Upper lobe of left lung (tissue), 6 donors: Measurements from ENCODE around the gene APOL6. TPM values are rescaled to one million over a fixed set of nuclear protein-coding genes. Genes with fewer than 3 reads are reported as not detected.

ENCODE experiments used
- ATAC-seq, 2 donors: fragments of 200-7000 bp; cut with Tn5 transposase; one replicate each; pipeline ENCODE4 v1.9.1; 2022; ENCODE audit warnings: mild to moderate bottlenecking in 2 of 2, moderate library complexity in 2 of 2; ENCODE audit not compliant: low FRiP score in 2 of 2
- DNase-seq, 2 donors: peaks; one replicate each; pipeline ENCODE4 v3.0.0-alpha.2; 2019 to 2020
- H3K27ac ChIP-seq, 4 donors: fragments of 200-600 bp; sonication (generic); one replicate each; pipeline ENCODE4 v1.5.1; 2016 to 2019
- H3K27me3 ChIP-seq, 4 donors: fragments of 200-600 bp; sonication (generic); one replicate each; pipeline ENCODE4 v1.5.1; 2017 to 2019
- H3K36me3 ChIP-seq, 4 donors: fragments of 200-600 bp; sonication (generic); one replicate each; pipeline ENCODE4 v1.5.1; 2016 to 2019
- H3K4me1 ChIP-seq, 4 donors: fragments of 200-600 bp; sonication (generic); one replicate each; pipeline ENCODE4 v1.5.1; 2018 to 2019
- H3K4me3 ChIP-seq, 4 donors: fragments of 200-600 bp; sonication (generic); one replicate each; pipeline ENCODE4 v1.5.1; 2017 to 2019; ENCODE audit warnings: mild to moderate bottlenecking in 2 of 4, moderate library complexity in 1 of 4
- H3K9me3 ChIP-seq, 4 donors: fragments of 200-600 bp; sonication (generic); one replicate each; pipeline ENCODE4 v1.5.1; 2018 to 2019
- CTCF ChIP-seq, 6 experiments: fragments of 450-650 bp in 4 of 6; fragments of 200-600 bp in 2 of 6; sonication (generic) in 2 of 6; IDR thresholded peaks; one replicate each; pipeline ENCODE4 v1.5.1; 2016 to 2019; ENCODE audit warnings: antibody characterized with exemption in 6 of 6
- EP300 ChIP-seq, 4 donors: sonication (generic); formaldehyde crosslinking; IDR thresholded peaks; one replicate each; pipeline ENCODE4 v1.5.1; 2017; ENCODE audit warnings: antibody characterized with exemption in 4 of 4, control low read depth in 2 of 4
- POLR2A ChIP-seq, 4 donors: fragments of 450-650 bp; IDR thresholded peaks; one replicate each; pipeline ENCODE4 v1.5.1; 2016 to 2017; ENCODE audit warnings: antibody characterized with exemption in 4 of 4, mild to moderate bottlenecking in 2 of 4
- POLR2AphosphoS5 ChIP-seq, 2 donors: sonication (generic); formaldehyde crosslinking; IDR thresholded peaks; one replicate each; pipeline ENCODE4 v1.5.1; 2017; ENCODE audit warnings: antibody characterized with exemption in 2 of 2
- WGBS, 2 donors: methylation state at CpG; one replicate each; pipeline ENCODE4 v1.1.5; 2017 to 2018; 5-methylcytosine and 5-hydroxymethylcytosine counted together
- total RNA-seq, 6 donors: library from RNA; depleted of rRNA in 4 of 6; stranded (reverse); fragments of >200 nt in 4 of 6; gene quantifications; one replicate each; pipeline versions ENCODE4 v1.1.0 to v1.2.1, GENCODE V29; 2016 to 2021
- donor health status: DM: no; HTN: no; CAD: no; lungs with moderate emphysema.
- donor health status: DM: no; HTN: yes; CAD: no; lungs with severe emphysema.

The APOL6 gene
- total RNA-seq, 6 donors from 2014 or later, result 27.6 to 54.4 (median 30.8) TPM

- Histone ChIP-seq H3K9me3 (no peaks in the 10 kb centered on the region), H3K27me3 (no peaks in the 10 kb centered on the region), H3K27ac (no peak overlapping the region), H3K4me3 (no peak overlapping the region), H3K4me1 (no peaks in the 10 kb centered on the region), H3K36me3 (no peaks in the 10 kb centered on the region)
- 75 to 83% methylated on average over 4 to 6 of the region's 6 CpGs for WGBS, 2 donors
- TF ChIP-seq EP300 (IDR thresholded peaks at IDR 0.05) (no peak), POLR2AphosphoS5 (IDR thresholded peaks at IDR 0.05) (no peak), CTCF (IDR thresholded peaks at IDR 0.05) (no peak), POLR2A (IDR thresholded peaks at IDR 0.05) (no peak)
- ATAC-seq (no peak), DNase-seq (no peak)
These were observed 36.9 kb upstream of the APOL6 start for GRCh38 chr22:35611200-35611890.

DNA sequence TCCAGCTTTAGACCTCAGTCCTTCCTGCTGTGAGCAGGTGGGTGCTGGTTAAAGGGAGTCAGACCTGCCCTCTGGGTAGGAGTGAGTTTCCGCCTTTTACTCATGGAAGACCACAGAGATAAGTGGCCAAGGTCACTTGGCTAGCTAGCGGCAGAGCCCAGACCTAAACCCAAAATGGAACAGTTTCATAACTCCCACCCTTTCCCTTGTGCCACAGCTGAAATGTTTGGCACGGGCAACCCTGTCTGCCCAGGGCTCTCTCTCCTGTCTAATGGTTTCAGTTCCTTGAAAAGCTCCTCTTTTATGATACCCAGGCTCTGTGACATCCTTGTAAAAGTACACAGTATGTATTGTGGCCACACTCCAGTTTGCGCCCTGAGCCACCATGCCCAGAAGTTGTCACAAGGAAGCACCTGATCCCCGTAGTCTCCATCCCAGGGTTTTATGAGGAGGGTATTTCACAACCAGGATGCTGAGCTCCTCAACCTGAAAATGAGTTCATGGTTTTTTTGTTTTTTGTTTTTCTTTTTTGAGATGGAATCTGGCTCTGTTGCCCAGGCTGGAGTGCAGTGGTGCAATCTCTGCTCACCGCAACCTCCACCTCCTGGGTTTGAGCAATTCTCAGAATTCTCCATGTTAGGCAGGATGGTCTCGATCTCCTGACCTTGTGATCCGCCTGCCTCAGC is 36.2 kb upstream of the APOL6 start:
- Histone ChIP-seq H3K36me3 (no peaks in the 10 kb centered on the region), H3K27me3 (no peaks in the 10 kb centered on the region), H3K4me1 (no peaks in the 10 kb centered on the region), H3K4me3 (no peak overlapping the region), H3K27ac (no peak overlapping the region), H3K9me3 (no peaks in the 10 kb centered on the region)
- TF ChIP-seq CTCF (IDR thresholded peaks at IDR 0.05) (no peak), EP300 (IDR thresholded peaks at IDR 0.05) (no peak), POLR2AphosphoS5 (IDR thresholded peaks at IDR 0.05) (no peak), POLR2A (IDR thresholded peaks at IDR 0.05) (no peak)
- WGBS, 2 donors, result 55 to 64% methylated on average over 8 of the region's 8 CpGs
- no peak for DNase-seq
- ATAC-seq, result no peak

DNA sequence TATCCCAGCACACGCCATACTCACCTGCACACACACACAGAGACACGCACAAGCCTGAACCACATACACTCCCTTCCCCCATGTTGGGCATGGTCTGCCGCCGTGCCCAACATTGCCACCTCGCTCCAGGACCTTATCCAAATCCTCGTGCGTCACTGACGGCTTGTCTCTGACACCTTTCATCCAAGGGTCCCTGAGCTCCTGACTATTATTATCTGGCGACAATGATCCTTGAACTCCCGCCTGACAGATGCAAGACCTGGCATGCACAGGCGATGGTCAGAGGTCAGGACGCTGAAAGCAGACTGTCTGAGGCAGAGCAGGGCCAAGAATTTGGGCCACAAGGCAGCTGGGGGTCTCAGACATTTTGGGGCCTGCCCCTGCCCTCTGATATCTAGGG is 35.3 kb upstream of the APOL6 start:
- ATAC-seq (no peak), DNase-seq (no peak)
- Histone ChIP-seq H3K27me3 (no peaks in the 10 kb centered on the region), H3K27ac (no peak overlapping the region), H3K36me3 (no peaks in the 10 kb centered on the region), H3K4me3 (no peak overlapping the region), H3K9me3 (no peaks in the 10 kb centered on the region), H3K4me1 (no peaks in the 10 kb centered on the region)
- no peak for TF ChIP-seq EP300 (IDR thresholded peaks at IDR 0.05)
- TF ChIP-seq POLR2A (IDR thresholded peaks at IDR 0.05), result no peak
- TF ChIP-seq POLR2AphosphoS5 (IDR thresholded peaks at IDR 0.05), result no peak
- TF ChIP-seq CTCF (IDR thresholded peaks at IDR 0.05), result no peak
- 84 to 93% methylated on average over 11 to 12 of the region's 12 CpGs for WGBS, 2 donors

GRCh38 chr22:35614404-35614803 is 33.8 kb upstream of the APOL6 start:
- no peaks in the 10 kb centered on the region for H3K9me3 ChIP-seq
- DNase-seq, result no peak
- no peaks in the 10 kb centered on the region for H3K4me1 ChIP-seq
- ATAC-seq, result no peak
- WGBS, 2 donors, result 93 to 100% methylated on average over 2 of the region's 2 CpGs
- no peak for TF ChIP-seq CTCF (IDR thresholded peaks at IDR 0.05)
- no peak for TF ChIP-seq POLR2A (IDR thresholded peaks at IDR 0.05)
- no peak for TF ChIP-seq POLR2AphosphoS5 (IDR thresholded peaks at IDR 0.05)
- TF ChIP-seq EP300 (IDR thresholded peaks at IDR 0.05), result no peak
- H3K27ac ChIP-seq, result no peak overlapping the region
- no peaks in the 10 kb centered on the region for H3K36me3 ChIP-seq
- H3K4me3 ChIP-seq, result no peak overlapping the region
- no peaks in the 10 kb centered on the region for H3K27me3 ChIP-seq
